GM23248 (cell line): ENCODE measurements around the gene REC8.

ENCODE experiments used
- EZH2 ChIP-seq: fragments of 200-600 bp; sonication (generic); IDR thresholded peaks from 2 replicates; pipeline ENCODE4 v1.6.1; 2018; ENCODE audit warnings: antibody characterized with exemption, mild to moderate bottlenecking; ENCODE audit not compliant: insufficient read depth, poor library complexity, severe bottlenecking
- EZH2phosphoT487 ChIP-seq: fragments of 200-600 bp; sonication (generic); IDR thresholded peaks from 2 replicates; pipeline ENCODE4 v1.6.1; 2018; ENCODE audit warnings: antibody characterized with exemption, moderate library complexity, mild to moderate bottlenecking, low read depth; ENCODE audit not compliant: insufficient read depth

DNA sequence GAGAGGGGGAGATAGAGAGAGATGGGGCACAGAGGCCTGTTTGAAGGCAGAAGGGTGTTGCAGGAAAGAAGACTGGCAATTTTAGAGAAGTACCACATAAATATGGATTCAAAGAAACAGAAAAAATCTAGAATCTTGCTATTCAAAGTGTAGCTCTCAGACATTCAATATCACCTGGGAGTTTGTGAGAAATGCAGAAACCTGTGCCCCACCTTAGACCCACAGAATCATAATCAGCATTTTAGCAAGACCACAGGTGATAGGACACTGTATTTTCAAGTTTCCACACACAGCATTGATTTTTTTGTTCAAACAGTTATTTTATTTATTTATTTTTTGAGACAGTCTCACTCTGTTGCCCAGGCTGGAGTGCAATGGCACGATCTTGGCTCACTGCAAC lies 57.0 kb downstream of the REC8 start:
- no peak for TF ChIP-seq EZH2phosphoT487
- no peak for TF ChIP-seq EZH2
